ENCODE measurements around the gene PIP5K1A.
"Not testable (repeated sequence)": the region's sequence is repeated elsewhere in the genome, so short reads cannot be mapped to it uniquely, and the experiment has no call there.

PIP5K1A gene

GRCh38 chr1:151193856-151194255 lies 4.5 kb upstream of the PIP5K1A start:
- DNase-seq, result no peak

GRCh38 chr1:151194894-151195594 lies 3.3 kb upstream of the PIP5K1A start:
- DNase-seq, result peak in 1 of 2 experiments; percentile 22

DNA sequence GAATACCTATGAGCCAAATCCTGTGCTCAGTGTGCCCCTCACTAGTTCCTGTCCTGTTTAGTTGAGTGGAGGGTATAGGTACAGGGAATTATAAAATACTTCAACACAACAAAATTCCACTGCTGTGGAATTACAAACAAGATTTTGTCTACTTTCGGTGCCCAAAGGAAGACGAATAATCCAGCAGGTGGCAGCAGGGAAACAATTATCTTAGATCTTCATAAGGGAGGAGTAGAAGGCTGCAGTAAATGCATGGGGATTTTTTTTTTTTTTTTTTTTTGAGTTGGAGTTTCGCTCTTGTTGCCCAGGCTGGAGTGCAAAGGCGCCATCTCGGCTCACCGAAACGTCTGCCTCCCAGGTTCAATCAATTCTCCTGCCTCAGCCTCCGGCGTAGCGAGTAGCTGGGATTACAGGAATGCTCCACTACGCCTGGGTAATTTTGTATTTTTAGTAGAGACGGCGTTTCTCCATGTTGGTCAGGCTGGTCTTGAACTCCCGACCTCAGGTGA lies 2.0 kb upstream of the PIP5K1A start:
- peak; percentile 75 to 85 for DNase-seq

DNA sequence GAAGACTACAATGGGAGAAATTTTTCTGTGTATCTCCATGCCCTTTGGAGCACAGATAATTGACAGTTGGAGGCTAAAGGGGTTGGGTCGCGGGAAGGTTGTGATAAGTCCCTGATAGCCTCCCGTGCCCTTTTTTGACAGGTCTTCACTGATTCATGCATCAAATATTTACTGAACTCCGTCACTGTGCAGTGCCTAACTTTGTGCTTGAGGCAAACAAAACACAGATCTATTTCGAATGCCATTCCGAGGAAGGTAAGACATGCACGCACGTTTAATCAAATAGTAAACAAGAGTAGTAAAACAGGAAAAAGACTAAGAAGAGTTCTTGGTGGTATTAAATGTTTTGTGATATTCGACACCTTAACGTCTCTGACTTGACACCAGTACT lies 494 bp upstream of the PIP5K1A start:
- DNase-seq, result no peak

- no peak for DNase-seq
Observed at GRCh38 chr1:151199873-151200581, 1.7 kb downstream of the PIP5K1A start.

GRCh38 chr1:151205381-151205965 lies 7.1 kb downstream of the PIP5K1A start:
- DNase-seq, result not testable (repeated sequence)

GRCh38 chr1:151210830-151211229 lies 12.5 kb downstream of the PIP5K1A start:
- DNase-seq, result no peak

GRCh38 chr1:151211972-151212705 lies 13.8 kb downstream of the PIP5K1A start:
- no peak for DNase-seq

DNA sequence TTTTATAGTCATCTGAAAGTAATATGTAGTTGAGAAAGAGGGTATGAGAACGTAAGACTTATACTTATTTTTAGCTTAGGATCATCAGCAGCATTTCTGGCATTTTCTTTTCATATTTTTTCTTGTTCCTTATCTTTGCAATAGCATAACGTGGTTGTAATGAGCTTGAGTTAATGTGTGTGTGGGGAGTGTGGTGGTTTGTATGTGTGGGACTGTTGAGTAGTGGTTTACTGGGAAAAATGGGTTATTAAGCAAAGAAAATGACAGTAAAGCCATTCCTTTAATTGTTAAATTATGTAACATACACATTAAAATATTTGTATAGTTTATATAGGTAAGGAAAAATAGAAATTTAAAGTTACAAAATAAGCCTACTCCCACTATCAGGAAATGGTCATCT lies 15.2 kb downstream of the PIP5K1A start:
- DNase-seq, result no peak

GRCh38 chr1:151221616-151222015 lies 23.3 kb downstream of the PIP5K1A start:
- no peak for DNase-seq

DNA sequence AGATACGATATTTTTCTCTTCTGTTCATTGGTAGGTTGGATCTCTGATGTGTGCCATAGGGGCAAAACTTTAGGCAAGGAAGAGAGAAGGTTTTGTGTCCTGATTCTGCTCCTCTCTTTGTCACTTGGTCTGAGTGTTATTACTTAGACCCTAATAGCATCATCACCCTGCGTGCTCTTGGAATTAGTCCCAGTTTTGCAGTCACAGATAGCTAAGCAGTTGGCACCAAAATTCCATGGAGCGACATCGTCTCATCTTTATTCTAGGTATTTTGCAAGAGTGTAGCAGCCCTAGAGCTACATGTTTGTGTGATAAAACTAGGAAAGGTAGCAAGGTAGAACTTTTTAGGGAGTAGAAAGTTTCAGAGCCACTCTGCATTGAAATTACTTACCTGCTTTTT lies 23.8 kb downstream of the PIP5K1A start:
- DNase-seq, result peak in 1 of 2 experiments; percentile 45

DNA sequence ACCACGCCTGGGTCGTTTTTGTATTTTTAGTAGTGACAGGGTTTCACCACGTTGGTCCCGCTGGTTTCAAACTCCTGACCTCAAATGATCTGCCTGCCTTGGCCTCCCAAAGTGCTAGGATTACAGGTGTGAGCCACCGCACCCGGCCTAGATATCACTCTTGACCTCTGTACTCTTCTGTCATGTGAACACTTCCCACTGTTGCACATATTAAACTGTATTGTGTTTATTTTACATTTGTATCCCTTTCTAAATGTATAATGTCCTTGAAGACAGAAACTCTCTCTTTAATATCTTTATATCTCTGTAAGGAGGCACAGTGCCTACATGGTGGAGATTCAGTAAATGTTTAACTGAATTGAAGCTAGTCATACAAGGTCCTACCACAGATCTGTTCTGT lies 36.9 kb downstream of the PIP5K1A start:
- no peak for DNase-seq

- DNase-seq, result no peak
Observed at GRCh38 chr1:151237678-151238466, 39.5 kb downstream of the PIP5K1A start.

DNA sequence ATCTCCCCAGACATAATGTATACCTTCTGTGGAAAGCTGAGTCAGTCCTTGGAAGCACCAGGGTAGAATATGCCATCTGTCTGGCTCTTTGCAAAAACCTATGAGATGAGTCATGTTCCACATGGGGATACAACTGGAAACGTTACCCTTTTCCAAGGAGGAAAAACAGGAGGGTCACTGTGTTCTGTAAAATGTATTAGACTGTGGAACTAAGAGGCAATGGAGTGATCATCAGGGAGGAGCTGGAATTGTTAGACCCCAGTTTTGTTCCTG lies 40.1 kb downstream of the PIP5K1A start:
- peak; percentile 23 to 79 for DNase-seq

GRCh38 chr1:151242442-151242841 lies 44.1 kb downstream of the PIP5K1A start:
- no peak for DNase-seq

GRCh38 chr1:151243683-151244216 lies 45.4 kb downstream of the PIP5K1A start:
- no peak for DNase-seq

- no peak for DNase-seq
Observed at GRCh38 chr1:151246786-151247185, 48.4 kb downstream of the PIP5K1A start.

DNA sequence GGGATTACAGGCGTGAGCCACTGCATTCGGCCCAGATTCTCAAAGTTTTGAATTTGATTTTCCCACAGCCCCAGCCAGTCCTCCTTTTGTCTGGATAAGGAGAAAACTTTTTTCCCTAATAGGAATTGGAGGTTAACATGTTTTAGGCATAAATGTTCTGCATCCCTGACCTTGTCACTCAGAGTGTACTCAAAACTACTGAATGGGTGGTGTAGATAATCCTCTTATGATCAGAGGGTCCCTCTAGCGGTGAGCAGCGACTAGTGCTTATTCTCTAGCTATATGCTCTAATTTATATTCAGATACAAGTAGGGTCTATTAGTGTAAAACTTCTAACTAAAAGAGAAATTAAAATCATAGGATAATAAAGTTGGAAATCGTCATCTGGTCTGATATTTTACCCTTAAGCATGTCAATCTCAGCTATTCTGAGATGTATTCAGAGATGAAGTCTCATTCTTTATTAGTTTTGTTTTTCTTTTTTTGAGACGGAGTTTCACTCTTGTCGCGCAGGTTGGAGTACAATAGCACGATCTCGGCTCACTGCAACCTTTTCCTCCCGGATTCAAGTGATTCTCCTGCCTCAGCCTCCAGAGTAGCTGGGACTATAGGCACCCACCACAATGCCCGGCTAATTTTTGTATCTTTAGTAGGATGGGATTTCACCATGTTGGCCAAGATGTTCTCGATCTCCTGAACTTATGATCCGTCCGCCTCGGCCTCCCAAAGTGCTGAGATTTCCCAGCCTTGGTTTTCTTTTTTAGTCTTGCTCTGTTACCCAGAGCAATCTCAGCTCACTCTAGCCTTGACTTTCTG lies 53.5 kb downstream of the PIP5K1A start:
- DNase-seq, result peak; percentile 54 to 71

DNA sequence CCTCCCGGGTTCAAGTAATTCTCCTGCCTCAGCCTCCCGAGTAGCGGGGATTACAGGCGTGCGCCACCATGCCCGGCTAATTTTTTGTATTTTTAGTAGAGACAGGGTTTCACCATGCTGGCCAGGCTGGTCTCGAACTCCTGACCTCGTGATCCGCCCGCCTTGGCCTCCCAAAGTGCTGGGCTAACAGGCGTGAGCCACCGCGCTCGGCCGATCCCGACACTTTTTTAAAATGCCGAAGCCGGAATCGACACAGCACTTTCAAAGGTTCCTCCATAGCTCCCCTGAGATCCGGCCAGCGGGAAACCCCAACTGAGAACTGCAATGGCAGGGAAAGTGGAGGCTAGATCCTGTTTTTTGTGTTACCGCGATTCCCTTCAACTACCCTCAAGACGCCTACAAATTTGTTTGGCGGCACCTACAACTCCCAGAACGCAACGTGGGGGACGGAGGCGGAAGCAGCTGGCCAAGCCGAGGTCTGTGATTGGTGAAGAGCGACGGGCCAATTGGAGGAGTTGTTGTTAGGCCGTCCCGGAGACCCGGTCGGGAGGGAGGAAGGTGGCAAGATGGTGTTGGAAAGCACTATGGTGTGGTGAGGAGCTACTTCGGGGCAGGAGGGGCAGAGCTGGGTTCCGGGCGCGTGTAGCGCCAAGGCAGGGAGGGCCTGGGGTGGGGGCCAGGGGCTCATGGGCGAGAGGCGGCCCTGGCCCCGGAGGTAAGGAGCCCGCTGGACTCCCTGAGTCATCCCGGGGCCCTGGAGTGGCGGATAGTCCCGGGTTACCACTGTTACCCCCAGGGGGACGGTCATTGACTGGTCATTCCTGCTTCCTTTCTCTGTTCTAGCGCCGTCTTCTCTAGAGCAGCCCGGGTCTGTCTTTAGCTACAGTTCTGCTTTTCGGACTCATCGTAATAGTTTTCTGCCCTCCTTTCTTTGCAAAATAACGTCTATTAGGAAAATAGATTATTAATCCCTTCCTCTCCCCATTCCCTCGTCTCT lies 56.2 kb downstream of the PIP5K1A start, which contains the start of gene PSMD4:
Gene PSMD4 (plus strand): TSS at position 518 of the 997 bp plus-strand sequence. CDS start 49 bp downstream, at position 567.
- peak; percentile 93 to 96 for DNase-seq

DNA sequence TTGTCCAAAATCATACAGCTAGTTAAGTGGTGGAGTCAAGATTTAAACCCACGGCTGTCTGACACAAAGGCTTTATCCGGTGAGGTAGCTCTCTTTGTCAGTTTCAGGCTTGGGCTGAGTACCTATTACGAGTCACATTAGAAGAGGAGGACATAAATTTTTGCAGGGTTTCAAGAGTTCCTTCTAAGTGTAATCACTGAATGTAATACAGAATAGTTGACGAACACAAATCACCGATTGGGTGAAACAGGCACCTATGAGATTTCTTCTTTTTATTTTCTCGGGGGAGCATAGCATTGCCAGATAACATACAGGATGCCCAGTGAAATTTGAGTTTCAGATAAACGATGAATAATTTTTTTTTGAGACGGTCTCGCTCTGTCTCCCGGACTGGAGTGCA lies 57.0 kb downstream of the PIP5K1A start:
- no peak for DNase-seq

Data from NCI-H446 (cell line).